H1 (cell line): ENCODE data around the gene RAD51C. TPM values are rescaled to one million over a fixed set of nuclear protein-coding genes. Genes with fewer than 3 reads are reported as not detected.
"Not testable (repeated sequence)": the region's sequence is repeated elsewhere in the genome, so short reads cannot be mapped to it uniquely, and the experiment has no call there.

ENCODE experiments used
- CTCF ChIA-PET: fragments of 300-600 bp; sonication (Branson Sonifier 250); formaldehyde crosslinking; loops from one replicate; lab custom pipeline; 2021; ENCODE audit not compliant: partially characterized antibody; lab: Charles Lee
- POLR2A ChIA-PET: fragments of 300-600 bp; sonication (Branson Sonifier 250); formaldehyde crosslinking; loops from one replicate; lab custom pipeline; 2021; ENCODE audit warnings: inconsistent platforms; ENCODE audit not compliant: partially characterized antibody; lab: Charles Lee
- DNase-seq, 2 experiments: peaks; one replicate each; pipeline versions ENCODE4 v3.0.0 to v3.0.0-alpha.2; 2010 to 2022; ENCODE audit warnings: low spot score in 2 of 2, low read depth in 1 of 2, mixed read lengths in 1 of 2
- FAIRE-seq: peaks from 2 replicates; lab custom pipeline; 2011; peaks lifted over from hg19 to GRCh38; lab: Jason Lieb, UNC
- H2AFZ ChIP-seq: 2 replicates; pipeline ENCODE4 v1.8.1; 2012; ENCODE audit warnings: low read length, inconsistent platforms
- H2AK5ac ChIP-seq: 2 replicates; pipeline ENCODE4 v1.6.1; 2013; ENCODE audit warnings: low read depth, low read length
- H2BK120ac ChIP-seq: replicated peaks from 2 replicates; pipeline ENCODE3; 2013; ENCODE audit warnings: low read depth, low read length, inconsistent platforms
- H2BK12ac ChIP-seq: 2 replicates; pipeline ENCODE4 v1.6.1; 2013; ENCODE audit warnings: low read depth, low read length
- H2BK15ac ChIP-seq: 2 replicates; pipeline ENCODE4 v1.6.1; 2013; ENCODE audit warnings: low read length
- H2BK20ac ChIP-seq: 2 replicates; pipeline ENCODE4 v1.6.1; 2013; ENCODE audit warnings: low read length
- H2BK5ac ChIP-seq: 2 replicates; pipeline ENCODE4 v1.6.1; 2013; ENCODE audit warnings: low read depth, low read length
- H3K14ac ChIP-seq: 2 replicates; pipeline ENCODE4 v1.6.1; 2013; ENCODE audit warnings: inconsistent platforms; ENCODE audit not compliant: insufficient read length
- H3K18ac ChIP-seq: 2 replicates; pipeline ENCODE4 v1.6.1; 2013; ENCODE audit warnings: low read length; ENCODE audit errors: extremely low read depth
- H3K23ac ChIP-seq: 2 replicates; pipeline ENCODE4 v1.6.1; 2013; ENCODE audit warnings: inconsistent platforms; ENCODE audit not compliant: insufficient read length
- H3K23me2 ChIP-seq: 2 replicates; pipeline ENCODE4 v1.6.1; 2013; ENCODE audit warnings: low read depth, low read length
- H3K27ac ChIP-seq: 2 replicates; pipeline ENCODE4 v1.6.1; 2011; ENCODE audit warnings: low read depth, low read length, inconsistent platforms
- H3K27me3 ChIP-seq, 4 experiments: replicated peaks in 1 of 4; 1 replicate in 1 of 4; 2 replicates in 3 of 4; pipeline versions ENCODE4 v1.6.1 to v1.8.1; 2011 to 2013; ENCODE audit warnings: low read length in 3 of 4, mild to moderate bottlenecking in 3 of 4, inconsistent platforms in 2 of 4, mixed read lengths in 2 of 4, moderate library complexity in 1 of 4; ENCODE audit not compliant: control insufficient read depth in 3 of 4, insufficient read depth in 3 of 4; ENCODE audit errors: extremely low read depth in 1 of 4
- H3K36me3 ChIP-seq, 4 experiments: 2 replicates each; pipeline versions ENCODE4 v1.6.1 to v1.8.1; 2011 to 2013; ENCODE audit warnings: mild to moderate bottlenecking in 4 of 4, low read length in 3 of 4, moderate library complexity in 2 of 4, control low read depth in 1 of 4, inconsistent platforms in 1 of 4; ENCODE audit not compliant: insufficient read depth in 4 of 4, control insufficient read depth in 2 of 4
- H3K4ac ChIP-seq: replicated peaks from 2 replicates; pipeline ENCODE3; 2013; ENCODE audit warnings: low read length, low read depth, mixed read lengths, inconsistent platforms; ENCODE audit not compliant: insufficient read length
- H3K4me1 ChIP-seq, 4 experiments: replicated peaks in 1 of 4; 1 replicate in 1 of 4; 2 replicates in 3 of 4; pipeline versions ENCODE4 v1.6.1 to v1.8.1; 2011 to 2013; ENCODE audit warnings: low read length in 3 of 4, inconsistent platforms in 2 of 4, mixed read lengths in 1 of 4; ENCODE audit not compliant: insufficient read depth in 4 of 4, control insufficient read depth in 3 of 4
- H3K4me2 ChIP-seq, 2 experiments: 2 replicates each; pipeline versions ENCODE4 v1.6.1 to v1.8.1; 2011 to 2013; ENCODE audit warnings: low read depth in 2 of 2, low read length in 2 of 2, control low read depth in 1 of 2, inconsistent platforms in 1 of 2, mild to moderate bottlenecking in 1 of 2; ENCODE audit not compliant: insufficient read depth in 1 of 2
- H3K4me3 ChIP-seq, 4 experiments: fragments of 200-600, 300-600 bp in 1 of 4; sonication (generic), shearing (Covaris generic), sonication (Bioruptor Twin) in 1 of 4; 2 replicates each; pipeline versions ENCODE4 v1.5.1 to v1.8.1; 2011 to 2016; ENCODE audit warnings: low read length in 4 of 4, low read depth in 3 of 4, control low read depth in 2 of 4, inconsistent platforms in 2 of 4, mild to moderate bottlenecking in 2 of 4, mixed read lengths in 1 of 4, moderate library complexity in 1 of 4; ENCODE audit not compliant: insufficient read depth in 2 of 4; ENCODE audit errors: extremely low read depth in 1 of 4
- H3K56ac ChIP-seq: replicated peaks from 2 replicates; pipeline ENCODE3; 2013; ENCODE audit warnings: low read depth, mild to moderate bottlenecking, mixed read lengths, low read length, inconsistent platforms; ENCODE audit not compliant: insufficient read length
- H3K79me1 ChIP-seq: 2 replicates; pipeline ENCODE4 v1.6.1; 2013; ENCODE audit warnings: low read depth, low read length, control low read depth
- H3K79me2 ChIP-seq, 2 experiments: 2 replicates each; pipeline versions ENCODE4 v1.6.1 to v1.8.1; 2012 to 2013; ENCODE audit warnings: low read length in 2 of 2, mild to moderate bottlenecking in 2 of 2, inconsistent platforms in 1 of 2; ENCODE audit not compliant: insufficient read depth in 2 of 2, control insufficient read depth in 1 of 2
- H3K9ac ChIP-seq, 4 experiments: replicated peaks in 1 of 4; 1 replicate in 1 of 4; 2 replicates in 3 of 4; pipeline versions ENCODE4 v1.6.1 to v1.8.1; 2011 to 2013; ENCODE audit warnings: low read depth in 3 of 4, low read length in 3 of 4, control low read depth in 2 of 4, mild to moderate bottlenecking in 2 of 4, moderate library complexity in 2 of 4, inconsistent platforms in 1 of 4; ENCODE audit errors: extremely low read depth in 1 of 4
- H3K9me3 ChIP-seq, 2 experiments: 2 replicates each; pipeline versions ENCODE4 v1.6.1 to v1.8.1; 2012 to 2013; ENCODE audit warnings: mild to moderate bottlenecking in 2 of 2, moderate library complexity in 2 of 2, control low read depth in 1 of 2, inconsistent platforms in 1 of 2, low read depth in 1 of 2, low read length in 1 of 2, mixed read lengths in 1 of 2; ENCODE audit not compliant: insufficient read depth in 2 of 2
- H4K20me1 ChIP-seq, 2 experiments: replicated peaks in 1 of 2; 2 replicates each; pipeline versions ENCODE3 to v1.8.1; 2011 to 2013; ENCODE audit warnings: inconsistent platforms in 2 of 2, low read length in 2 of 2, mild to moderate bottlenecking in 1 of 2; ENCODE audit not compliant: insufficient read depth in 2 of 2, control insufficient read depth in 1 of 2
- H4K5ac ChIP-seq: 2 replicates; pipeline ENCODE4 v1.6.1; 2013; ENCODE audit warnings: low read length, low read depth, mixed read lengths, inconsistent platforms; ENCODE audit not compliant: insufficient read length
- H4K8ac ChIP-seq: 2 replicates; pipeline ENCODE4 v1.8.0; 2013; ENCODE audit warnings: mild to moderate bottlenecking, moderate library complexity, low read length, inconsistent platforms; ENCODE audit not compliant: insufficient read depth; ENCODE audit errors: extremely low read depth
- H4K91ac ChIP-seq: replicated peaks from 2 replicates; pipeline ENCODE3; 2013; ENCODE audit warnings: low read length, mixed read lengths, inconsistent platforms; ENCODE audit not compliant: insufficient read length
- NANOG ChIP-seq: IDR thresholded peaks from 2 replicates; pipeline ENCODE4 v1.6.1; 2011; ENCODE audit warnings: low read length, low read depth, mild to moderate bottlenecking, inconsistent platforms; ENCODE audit not compliant: insufficient read depth, poor library complexity, severe bottlenecking
- WGBS, 2 experiments: shearing (Covaris generic) in 1 of 2; methylation state at CpG; one replicate each; pipeline versions ENCODE4 v1.1.6 to v1.1.7; 2013 to 2015; ENCODE audit warnings: low lambda C conversion rate in 2 of 2, mixed read lengths in 2 of 2, inconsistent platforms in 1 of 2, low coverage in 1 of 2, missing lambda C conversion rate in 1 of 2; ENCODE audit not compliant: insufficient replicate concordance in 2 of 2, insufficient coverage in 1 of 2, insufficient read length in 1 of 2; ENCODE audit errors: extremely low coverage in 1 of 2, missing lambda C conversion rate in 1 of 2; 5-methylcytosine and 5-hydroxymethylcytosine counted together
- polyA plus RNA-seq, 7 experiments: library from polyadenylated mRNA; depleted of rRNA in 3 of 7; stranded (reverse) in 5 of 7; unstranded in 2 of 7; fragments of >200 nt in 5 of 7; fragments of 200-250 nt in 2 of 7; gene quantifications; 1 replicate in 5 of 7; 2 replicates in 1 of 7; 4 replicates in 1 of 7; pipeline versions ENCODE4 v1.2.1 to v1.2.3, GENCODE V29; 2011 to 2013; ENCODE audit warnings: missing spikeins in 2 of 7, mixed read lengths in 2 of 7
- total RNA-seq: library from RNA; stranded (reverse); fragmentation: NEBNext Ultra II Directional; extraction: Animal tissue kit (Norgen Biotek cat#: 25700); gene quantifications from 2 replicates; pipeline ENCODE4 v1.2.1, GENCODE V29; 2021
- TF ChIP-seq, protein P1 (sequence below): IDR thresholded peaks from 2 replicates; pipeline ENCODE4 v1.6.1; 2012; ENCODE audit warnings: inconsistent platforms

Gene RAD51C
- total and polyA plus RNA-seq, 2 of the 8 experiments (the other 6 are each of a cell fraction or from before 2014, with no cell fraction given), result 10.4 to 21.7 TPM

DNA sequence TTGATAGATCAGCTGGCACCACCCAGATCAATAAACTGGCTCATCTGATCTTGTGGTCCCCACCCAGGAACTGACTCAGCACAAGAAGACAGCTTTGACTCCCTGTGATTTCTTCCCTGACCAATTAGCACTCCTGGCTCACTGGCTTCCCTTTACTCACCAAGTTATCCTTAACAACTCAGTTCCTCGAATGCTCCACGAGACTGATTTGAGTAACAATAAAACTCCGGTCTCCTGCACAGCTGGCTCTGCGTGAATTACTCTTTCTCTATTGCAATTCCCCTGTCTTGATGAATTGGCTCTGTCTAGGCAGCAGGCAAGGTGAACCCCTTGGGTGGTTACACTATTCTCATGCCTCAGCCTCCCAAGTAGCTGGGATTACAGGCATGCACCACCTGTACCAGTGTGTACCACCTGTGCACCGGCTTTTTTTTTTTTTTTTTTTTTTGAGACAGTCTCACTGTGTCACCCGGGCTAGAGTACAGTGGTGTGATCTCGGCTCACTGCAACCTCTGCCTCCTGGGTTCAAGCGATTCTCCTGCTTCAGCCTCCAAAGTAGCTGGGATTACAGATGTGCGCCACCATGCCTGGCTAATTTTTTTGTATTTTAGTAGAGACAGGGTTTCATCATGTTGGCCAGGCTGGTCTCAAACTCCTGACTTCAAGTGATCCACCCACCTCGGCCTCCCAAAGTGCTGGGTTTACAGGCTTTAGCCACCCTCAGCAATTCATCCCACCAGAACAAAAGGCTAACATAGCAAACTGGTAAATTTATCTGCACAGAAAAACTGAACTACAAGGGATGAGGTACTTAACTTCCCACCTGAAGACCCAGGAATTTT is 34.2 kb upstream of the RAD51C start:
- H3K23me2 ChIP-seq, H3K36me3 ChIP-seq, H3K27ac ChIP-seq, H2BK15ac ChIP-seq, H3K14ac ChIP-seq, H3K79me1 ChIP-seq, H3K18ac ChIP-seq, FAIRE-seq, H3K27me3 ChIP-seq, H2BK120ac ChIP-seq, H4K5ac ChIP-seq, H2BK12ac ChIP-seq, H4K8ac ChIP-seq, H3K4me1 ChIP-seq, H2BK5ac ChIP-seq, H3K79me2 ChIP-seq, H3K56ac ChIP-seq, H3K9me3 ChIP-seq, H2AK5ac ChIP-seq, H2AFZ ChIP-seq, H4K91ac ChIP-seq, H4K20me1 ChIP-seq, H2BK20ac ChIP-seq, H3K4ac ChIP-seq, H3K23ac ChIP-seq, H3K9ac ChIP-seq: not testable (repeated sequence)
- ChIA-PET POLR2A (interaction anchor here (0.6 to 6.5 kb wide), 26 partner anchors 8 to 437 kb away, joined by 3 to 230 read pairs (median 6); partner anchors contain the start of genes RAD51C and TEX14), CTCF (interaction anchor here (1.1 to 1.7 kb wide), 3 partner anchors 26 to 70 kb away, joined by 3 to 5 read pairs (median 4); no protein-coding TSS in a partner anchor)
- Histone ChIP-seq H3K4me3 (peak overlapping the region in 1 of 4 experiments; percentile 62; a peak in 2 of 8 replicates), H3K4me2 (peak overlapping the region; percentile 67 to 77)
- peak; percentile 26 for TF ChIP-seq NANOG
- TF ChIP-seq, protein P1, sequence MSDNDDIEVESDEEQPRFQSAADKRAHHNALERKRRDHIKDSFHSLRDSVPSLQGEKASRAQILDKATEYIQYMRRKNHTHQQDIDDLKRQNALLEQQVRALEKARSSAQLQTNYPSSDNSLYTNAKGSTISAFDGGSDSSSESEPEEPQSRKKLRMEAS, result peak; percentile 30; the same call in 1 of the 2 replicates
- 29% methylated on average over 10 of the region's 10 CpGs; no CpG with 5 or more reads in 1 of the 2 experiments for WGBS, 2 experiments
- DNase-seq, result peak; percentile 27 to 54
